Measurements from ENCODE around the gene GNAI3. TPM values are rescaled to one million over a fixed set of nuclear protein-coding genes. Genes with fewer than 3 reads are reported as not detected.

The GNAI3 gene
- total RNA-seq, 2 experiments from 2014 or later: 3.8 to 6.1 TPM

- ChIA-PET CTCF (ENCODE audit: unreplicated experiment) (interaction anchor here (0.8 to 1.5 kb wide), 2 partner anchors 11 to 13 kb away, joined by 4 read pairs; no protein-coding TSS in a partner anchor), POLR2A (interaction anchor here (0.9 kb wide), 1 partner anchor 10 kb away, joined by 5 read pairs; no protein-coding TSS in a partner anchor)
- intact Hi-C loops (cut with micrococcal nuclease; ENCODE audit: unreplicated experiment): no loop called here
- no peaks in the 10 kb centered on the region for H3K9me3 ChIP-seq (ENCODE audit: low read length)
- no peaks in the 10 kb centered on the region for H3K9me2 ChIP-seq (ENCODE audit: insufficient read depth, low read length)
- peaks cover 9% of the 10 kb centered on the region for H3K4me1 ChIP-seq (ENCODE audit: insufficient read depth, low read length, poor library complexity, severe bottlenecking)
- H3K4me3 ChIP-seq (ENCODE audit: low read depth, low read length, poor library complexity, severe bottlenecking): no peak overlapping the region
- BruUV-seq (replicated peaks): no TSS peak
- no peak overlapping the region for H3K27ac ChIP-seq (ENCODE audit: low read depth, low read length, poor library complexity, severe bottlenecking)
- no peaks in the 10 kb centered on the region for H3K79me2 ChIP-seq (ENCODE audit: insufficient read depth, low read depth, low read length)
- no peak for TF ChIP-seq CTCF (conservative IDR thresholded peaks at IDR 0.05; ENCODE audit: low read length)
- no peak for TF ChIP-seq EZH2phosphoT487 (IDR thresholded peaks at IDR 0.05; ENCODE audit: borderline replicate concordance, low read depth, low read length)
- no peaks in the 10 kb centered on the region for H3K36me3 ChIP-seq (ENCODE audit: insufficient read depth, low read length)
- no peak for DNase-seq (ENCODE audit: low spot score)
- no peaks in the 10 kb centered on the region for H4K20me1 ChIP-seq (ENCODE audit: insufficient read depth, low read length)
- H3K4me2 ChIP-seq (ENCODE audit: low read length): no peak overlapping the region
- H2AFZ ChIP-seq (ENCODE audit: low read length): no peak overlapping the region
Measured at GRCh38 chr1:109611308-109611990, 63.0 kb downstream of the GNAI3 start.

- no peak for DNase-seq (ENCODE audit: low spot score)
Measured at GRCh38 chr1:109613361-109614147, 65.1 kb downstream of the GNAI3 start.

More at GRCh38 chr1:109613361-109614147, 65.1 kb downstream of the GNAI3 start:
- Histone ChIP-seq H3K4me1 (ENCODE audit: insufficient read depth, low read length, poor library complexity, severe bottlenecking) (peaks cover 13% of the 10 kb centered on the region), H3K36me3 (ENCODE audit: insufficient read depth, low read length) (no peaks in the 10 kb centered on the region), H3K4me3 (ENCODE audit: low read depth, low read length, poor library complexity, severe bottlenecking) (no peak overlapping the region), H3K27ac (ENCODE audit: low read depth, low read length, poor library complexity, severe bottlenecking) (no peak overlapping the region), H3K9me2 (ENCODE audit: insufficient read depth, low read length) (no peaks in the 10 kb centered on the region), H2AFZ (ENCODE audit: low read length) (no peak overlapping the region), H3K4me2 (ENCODE audit: low read length) (no peak overlapping the region), H3K79me2 (ENCODE audit: insufficient read depth, low read depth, low read length) (no peaks in the 10 kb centered on the region), H3K9me3 (ENCODE audit: low read length) (no peaks in the 10 kb centered on the region), H4K20me1 (ENCODE audit: insufficient read depth, low read length) (no peaks in the 10 kb centered on the region)
- CTCF ChIA-PET (ENCODE audit: unreplicated experiment): interaction anchor here (0.6 kb wide), 1 partner anchor 120 kb away, joined by 5 read pairs; the partner anchor contains the start of gene CYB561D1
- TF ChIP-seq EZH2phosphoT487 (IDR thresholded peaks at IDR 0.05; ENCODE audit: borderline replicate concordance, low read depth, low read length) (no peak), CTCF (conservative IDR thresholded peaks at IDR 0.05; ENCODE audit: low read length) (no peak)
- intact Hi-C loops (cut with micrococcal nuclease; ENCODE audit: unreplicated experiment): no loop called here
- BruUV-seq (replicated peaks): no TSS peak
- POLR2A ChIA-PET: interaction anchor here (0.6 to 1.6 kb wide), 5 partner anchors 11 to 407 kb away, joined by 3 to 10 read pairs (median 5); no protein-coding TSS in a partner anchor

Measured in OCI-LY7 (cell line).